Panc1 (cell line): Measurements from ENCODE around the gene ATOSB. TPM values are rescaled to one million over a fixed set of nuclear protein-coding genes. Genes with fewer than 3 reads are reported as not detected.

Source experiments
- ATAC-seq: fragments of 200-7000 bp; cut with Tn5 transposase; 2 replicates; pipeline ENCODE4 v1.9.1; 2020; ENCODE audit warnings: mild to moderate bottlenecking, moderate library complexity
- BruUV-seq: library from RNA; stranded (reverse); fragments of 400-500 nt; replicated peaks from 2 replicates; lab custom pipeline; 2021; lab: Mats Ljungman, UMichigan
- CTCF ChIA-PET: fragments of 300-600 bp; sonication (Branson Sonifier 250); formaldehyde crosslinking; loops from one replicate; lab custom pipeline; 2022; ENCODE audit warnings: antibody characterized with exemption; lab: Charles Lee
- POLR2A ChIA-PET: fragments of 300-600 bp; sonication (Branson Sonifier 250); formaldehyde crosslinking; loops from one replicate; lab custom pipeline; 2022; ENCODE audit warnings: antibody characterized with exemption; lab: Charles Lee
- DNase-seq: peaks from one replicate; pipeline ENCODE4 v3.0.0-alpha.2; 2010; ENCODE audit warnings: low read depth, low spot score
- H3K27ac ChIP-seq: 2 replicates; pipeline ENCODE4 v1.5.1; 2011; ENCODE audit warnings: mild to moderate bottlenecking, low read length, inconsistent platforms
- H3K27me3 ChIP-seq: fragments of 200-500 bp; sonication (Bioruptor generic); 2 replicates; pipeline ENCODE4 v1.6.0; 2014; ENCODE audit warnings: low read length, inconsistent platforms; ENCODE audit not compliant: control insufficient read depth, insufficient read depth
- H3K36me3 ChIP-seq: fragments of 200-500 bp; sonication (Bioruptor generic); 2 replicates; pipeline ENCODE4 v1.5.1; 2014; ENCODE audit warnings: inconsistent platforms, mild to moderate bottlenecking, low read length, moderate library complexity; ENCODE audit not compliant: control insufficient read depth, insufficient read depth
- H3K4me1 ChIP-seq: 2 replicates; pipeline ENCODE4 v1.5.1; 2011; ENCODE audit warnings: inconsistent platforms, mild to moderate bottlenecking, low read length, moderate library complexity; ENCODE audit not compliant: control insufficient read depth, insufficient read depth
- H3K4me3 ChIP-seq, 2 experiments: 2 replicates each; pipeline ENCODE4 v1.5.1; 2011 to 2012; ENCODE audit warnings: low read depth in 2 of 2, low read length in 2 of 2, mild to moderate bottlenecking in 2 of 2, inconsistent platforms in 1 of 2, moderate library complexity in 1 of 2
- H3K9me3 ChIP-seq: fragments of 200-500 bp; sonication (Bioruptor generic); 2 replicates; pipeline ENCODE4 v1.5.1; 2014; ENCODE audit warnings: low read depth, mild to moderate bottlenecking, inconsistent platforms, low read length, moderate library complexity; ENCODE audit not compliant: control insufficient read depth, insufficient read depth
- CTCF ChIP-seq: fragments of 450-650 bp; IDR thresholded peaks from 2 replicates; pipeline ENCODE4 v1.5.1; 2017; ENCODE audit warnings: mild to moderate bottlenecking
- POLR2AphosphoS5 ChIP-seq: IDR thresholded peaks from 2 replicates; pipeline ENCODE4 v1.6.1; 2012; ENCODE audit warnings: mild to moderate bottlenecking, low read depth, low read length, moderate library complexity
- REST ChIP-seq, 2 experiments: IDR thresholded peaks; 2 replicates each; pipeline ENCODE4 v1.6.1; 2011 to 2012; ENCODE audit warnings: low read depth in 2 of 2, control low read depth in 1 of 2, low read length in 1 of 2, mild to moderate bottlenecking in 1 of 2, moderate library complexity in 1 of 2; ENCODE audit not compliant: insufficient read depth in 1 of 2
- SIN3A ChIP-seq: IDR thresholded peaks from 2 replicates; pipeline ENCODE4 v1.6.1; 2012; ENCODE audit warnings: low read depth, mild to moderate bottlenecking, low read length, moderate library complexity, borderline replicate concordance; ENCODE audit not compliant: insufficient read depth
- TCF7L2 ChIP-seq: IDR thresholded peaks from 2 replicates; pipeline ENCODE4 v1.6.1; 2011; ENCODE audit warnings: mild to moderate bottlenecking, low read depth, low read length, inconsistent platforms
- in situ Hi-C: cut with HindIII; loops from 2 replicates; pipeline ENCODE4 v1.10.0; 2016; ENCODE audit warnings: low sequenced_read_pairs, low pct_unique_long_range_greater_than_20kb
- intact Hi-C: fragments of 100-400 bp; cut with micrococcal nuclease; formaldehyde crosslinking; loops from one replicate; pipeline ENCODE4 v1.10.0; 2022; ENCODE audit not compliant: unreplicated experiment
- total RNA-seq: library from RNA; stranded (reverse); gene quantifications from one replicate; pipeline ENCODE4 v1.2.1, GENCODE V29; 2021; ENCODE audit not compliant: unreplicated experiment

Gene ATOSB
- total RNA-seq, 1 experiment from 2014 or later = 23.6 TPM

- Histone ChIP-seq H3K27me3 (no peaks in the 10 kb centered on the region), H3K4me1 (peaks cover 32% of the 10 kb centered on the region), H3K36me3 (no peaks in the 10 kb centered on the region; the same call in 1 of the 2 replicates), H3K9me3 (no peaks in the 10 kb centered on the region), H3K4me3 (no peak overlapping the region), H3K27ac (no peak overlapping the region)
- ChIA-PET POLR2A (interaction anchor here (0.7 kb wide), 1 partner anchor 441 kb away, joined by 9 read pairs; a partner anchor contains a TSS), CTCF (no interaction called here)
- intact Hi-C loops (no loop called here), in situ Hi-C loops (no loop called here)
- no TSS peak for BruUV-seq
- TF ChIP-seq POLR2AphosphoS5 (no peak), CTCF (no peak), TCF7L2 (no peak), REST (IDR thresholded peaks at IDR 0.05; ENCODE audit: insufficient read depth in 1 of 2, low read depth in 2 of 2, low read length in 1 of 2) (no peak), SIN3A (no peak)
- no peak for DNase-seq
- no peak for ATAC-seq
Observed at GRCh38 chr9:35106343-35106730, 9.3 kb downstream of the ATOSB start.

- intact Hi-C loops (no loop called here), in situ Hi-C loops (no loop called here)
- Histone ChIP-seq H3K4me3 (no peak overlapping the region), H3K27me3 (no peaks in the 10 kb centered on the region), H3K9me3 (no peaks in the 10 kb centered on the region), H3K27ac (no peak overlapping the region), H3K4me1 (peaks cover 31% of the 10 kb centered on the region), H3K36me3 (no peaks in the 10 kb centered on the region; the same call in 1 of the 2 replicates)
- TF ChIP-seq CTCF (no peak), POLR2AphosphoS5 (no peak), SIN3A (no peak), TCF7L2 (no peak), REST (IDR thresholded peaks at IDR 0.05; ENCODE audit: insufficient read depth in 1 of 2, low read depth in 2 of 2, low read length in 1 of 2) (no peak)
- ChIA-PET CTCF (no interaction called here), POLR2A (interaction anchor here (1.8 kb wide), 1 partner anchor 8 kb away, joined by 4 read pairs; no protein-coding TSS in a partner anchor)
- BruUV-seq = no TSS peak
- ATAC-seq (no peak), DNase-seq (no peak)
Observed at GRCh38 chr9:35105571-35106342, 9.9 kb downstream of the ATOSB start.
